Measurements from ENCODE around the gene U2AF1L4.
"Not testable (repeated sequence)": the region's sequence is repeated elsewhere in the genome, so short reads cannot be mapped to it uniquely, and the experiment has no call there.

Gene U2AF1L4

GRCh38 chr19:35780717-35781116 is 35.5 kb upstream of the U2AF1L4 start:
- no peak for DNase-seq (ENCODE audit: low read depth, low spot score)

DNA sequence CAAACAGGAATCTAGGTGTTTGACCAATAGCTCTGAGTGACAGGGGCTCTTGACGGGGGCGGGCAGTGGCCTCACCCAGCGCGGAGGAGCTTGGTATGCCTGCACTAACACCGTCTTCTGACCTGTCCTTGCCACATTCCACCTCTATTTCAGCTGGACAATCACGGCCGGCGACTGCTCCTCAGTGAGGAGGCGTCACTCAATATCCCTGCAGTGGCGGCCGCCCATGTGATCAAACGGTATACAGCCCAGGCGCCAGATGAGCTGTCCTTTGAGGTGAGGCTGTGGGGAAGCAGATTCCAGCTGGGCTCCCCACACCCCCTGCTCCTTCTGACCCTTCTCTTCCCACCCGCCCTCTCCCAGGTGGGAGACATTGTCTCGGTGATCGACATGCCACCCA is 34.8 kb upstream of the U2AF1L4 start:
- no peak for DNase-seq (ENCODE audit: low read depth, low spot score)

- no peak for DNase-seq (ENCODE audit: low read depth, low spot score)
Measured at GRCh38 chr19:35779033-35779432, 33.8 kb upstream of the U2AF1L4 start.

DNA sequence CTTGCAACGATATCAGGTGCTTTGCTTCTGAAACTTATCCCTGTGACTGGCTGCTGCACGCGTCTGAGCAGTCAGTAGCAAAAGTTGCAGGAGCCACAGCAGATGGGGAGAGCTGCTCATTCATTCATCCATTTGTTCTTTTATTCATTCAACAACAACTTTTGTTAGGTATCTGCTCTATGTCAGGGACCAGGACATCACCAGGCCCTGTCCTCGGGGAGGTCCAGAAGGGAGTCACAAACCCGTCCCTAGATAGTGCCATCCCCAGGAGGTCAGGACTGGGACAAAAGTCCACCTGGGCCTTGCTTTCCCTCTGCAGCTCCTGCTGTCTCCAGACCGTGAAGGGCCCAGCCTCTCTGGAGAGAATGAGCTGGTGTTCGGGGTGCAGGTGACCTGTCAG is 32.7 kb upstream of the U2AF1L4 start:
- no peak for DNase-seq (ENCODE audit: low read depth, low spot score)

- DNase-seq (ENCODE audit: low read depth, low spot score), result no peak
Measured at GRCh38 chr19:35777086-35777841, 32.0 kb upstream of the U2AF1L4 start.

- no peak for DNase-seq (ENCODE audit: low read depth, low spot score)
Measured at GRCh38 chr19:35776102-35776788, 31.0 kb upstream of the U2AF1L4 start.

- peak; percentile 94 for DNase-seq (ENCODE audit: low read depth, low spot score)
Measured at GRCh38 chr19:35775298-35776101, 30.3 kb upstream of the U2AF1L4 start, which contains the start of gene ARHGAP33. ARHGAP33 (plus strand) TSS chr19:35775564; CDS start chr19:35775659, 95 bp downstream.

DNA sequence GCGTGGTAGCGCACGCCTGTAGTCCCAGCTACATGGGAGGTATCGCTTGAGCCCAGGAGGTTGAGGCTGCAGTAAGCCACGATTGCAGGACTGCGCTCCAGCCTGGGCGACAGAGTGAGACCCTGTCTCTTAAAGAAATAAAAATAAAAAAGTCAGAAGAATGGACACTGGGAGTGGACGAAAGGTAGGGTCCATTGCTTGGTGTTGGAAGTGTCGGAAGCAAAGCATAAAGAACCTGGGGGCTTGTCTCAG is 29.8 kb upstream of the U2AF1L4 start:
- DNase-seq (ENCODE audit: low read depth, low spot score), result no peak

GRCh38 chr19:35774274-35775045 is 29.2 kb upstream of the U2AF1L4 start:
- no peak for DNase-seq (ENCODE audit: low read depth, low spot score)

- no peak for DNase-seq (ENCODE audit: low read depth, low spot score)
Measured at GRCh38 chr19:35773020-35773806, 28.0 kb upstream of the U2AF1L4 start.

- not testable (repeated sequence) for DNase-seq (ENCODE audit: low read depth, low spot score)
Measured at GRCh38 chr19:35772362-35772761, 27.1 kb upstream of the U2AF1L4 start.

DNA sequence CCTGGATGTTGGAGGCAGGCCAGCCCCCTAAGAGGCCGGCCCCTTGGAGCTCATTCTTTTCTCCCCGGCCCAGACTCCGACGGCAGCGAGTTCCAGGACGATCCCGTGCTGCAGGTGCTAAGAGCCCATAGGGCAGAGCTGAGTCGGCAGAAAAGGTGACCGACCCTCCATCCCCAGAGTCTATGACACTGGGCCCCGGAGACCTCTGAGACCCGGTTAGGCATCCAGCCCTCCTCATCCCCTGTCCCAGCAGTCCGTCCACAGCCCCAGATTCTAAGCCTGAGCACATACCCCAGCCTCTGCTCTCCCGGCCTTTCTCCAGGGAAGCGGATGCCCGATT is 22.8 kb upstream of the U2AF1L4 start:
- no peak for DNase-seq (ENCODE audit: low read depth, low spot score)

DNA sequence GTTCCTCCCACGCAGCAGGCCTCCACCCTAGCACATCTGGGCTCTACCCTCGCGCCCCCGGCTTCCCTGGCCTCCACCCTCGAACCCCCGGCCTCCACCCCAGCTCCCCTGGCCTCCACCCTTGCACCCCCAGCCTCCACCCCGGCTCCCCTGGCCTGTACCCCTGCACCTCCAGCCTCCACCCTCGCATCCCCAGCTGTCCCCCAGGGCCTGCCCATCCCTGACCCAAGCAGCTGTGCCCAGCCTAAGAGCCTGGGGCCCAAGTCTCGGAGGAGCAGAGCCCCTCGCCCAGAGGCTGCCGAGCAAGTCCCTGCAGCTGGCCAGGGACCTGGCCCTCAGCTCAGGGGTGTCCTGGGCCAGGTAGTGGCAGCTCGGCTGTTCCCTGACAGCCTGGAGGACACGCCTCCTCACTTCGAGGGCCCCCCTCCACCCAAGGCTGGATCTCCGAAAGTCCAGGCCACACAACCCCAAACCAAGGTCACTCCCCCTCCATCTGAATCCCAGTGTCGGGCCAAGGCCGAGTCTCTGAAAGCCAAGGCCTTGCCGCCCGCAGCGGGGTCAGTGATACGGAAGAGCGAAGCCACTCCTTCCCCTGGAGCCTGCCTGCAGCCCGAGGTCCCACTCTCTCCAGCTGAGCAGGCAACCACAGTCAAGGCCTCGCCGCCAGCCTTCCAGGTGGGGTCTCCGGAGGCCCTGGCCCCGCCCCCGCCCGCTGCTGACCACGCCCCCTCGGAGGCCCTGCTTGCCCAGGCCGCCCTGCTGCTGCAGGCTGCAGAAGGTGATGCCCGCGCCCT is 22.3 kb upstream of the U2AF1L4 start:
- DNase-seq (ENCODE audit: low read depth, low spot score), result no peak

- no peak for DNase-seq (ENCODE audit: low read depth, low spot score)
Measured at GRCh38 chr19:35766571-35767104, 21.4 kb upstream of the U2AF1L4 start.

DNA sequence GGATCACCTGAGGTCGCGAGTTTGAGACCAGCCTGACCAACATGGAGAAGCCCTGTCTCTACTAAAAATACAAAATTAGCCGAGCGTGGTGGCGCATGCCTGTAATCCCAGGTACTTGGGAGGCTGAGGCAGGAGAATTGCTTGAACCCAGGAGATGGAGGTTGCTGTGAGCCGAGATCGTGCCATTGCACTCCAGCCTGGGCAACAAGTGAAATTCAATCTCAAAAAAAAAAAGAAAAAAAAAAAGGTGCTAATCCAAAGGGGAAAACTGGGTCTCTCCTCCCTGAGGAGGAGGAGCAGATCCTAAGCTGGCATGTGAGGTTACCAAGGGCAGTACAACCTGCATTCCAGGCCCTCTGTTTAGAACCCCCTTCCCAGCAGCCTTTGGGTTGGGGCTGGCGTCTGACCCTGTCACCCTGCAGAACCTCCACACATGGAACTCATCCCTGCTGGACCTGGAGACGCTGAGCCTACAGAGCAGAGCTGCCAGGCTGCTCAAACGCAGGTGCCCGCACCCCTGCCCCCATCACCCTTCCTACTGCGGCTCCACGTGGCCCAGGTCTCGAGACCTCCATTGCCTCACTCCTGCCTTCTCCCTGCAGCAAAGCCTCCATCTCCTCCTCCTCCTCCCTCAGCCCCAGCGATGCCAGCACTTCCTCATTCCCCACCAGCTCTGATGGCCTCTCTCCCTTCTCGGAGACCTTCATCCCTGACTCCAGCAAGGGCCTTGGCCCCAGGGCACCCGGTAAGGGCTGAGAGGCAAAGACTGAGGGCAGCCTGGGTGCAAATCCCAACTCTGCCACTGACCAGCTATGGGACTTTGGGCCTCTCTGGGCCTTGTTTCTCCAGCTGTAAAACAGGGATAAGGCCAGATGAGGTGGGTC is 19.5 kb upstream of the U2AF1L4 start:
- no peak for DNase-seq (ENCODE audit: low read depth, low spot score)

GRCh38 chr19:35760711-35761349 is 15.6 kb upstream of the U2AF1L4 start:
- no peak for DNase-seq (ENCODE audit: low read depth, low spot score)

DNA sequence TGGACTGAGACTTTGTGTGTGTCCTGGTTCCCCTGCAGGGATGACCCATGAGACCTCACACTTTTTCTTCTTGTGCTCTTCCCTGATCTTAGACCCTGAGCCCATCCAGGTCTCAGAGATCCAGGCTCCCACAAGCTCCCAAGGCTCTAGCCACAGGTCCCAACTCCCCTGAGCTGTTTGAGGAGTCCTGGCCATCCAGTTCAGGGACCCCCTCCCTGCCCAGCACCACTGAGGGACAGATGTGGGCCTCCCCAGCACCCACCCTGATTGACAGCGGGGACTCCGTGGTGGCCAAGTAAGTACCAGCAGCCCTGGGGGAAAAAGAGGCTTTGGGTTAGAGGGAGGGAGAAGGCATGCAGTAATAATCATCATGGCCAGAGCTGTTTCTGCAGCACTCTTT is 14.5 kb upstream of the U2AF1L4 start:
- DNase-seq (ENCODE audit: low read depth, low spot score), result no peak

GRCh38 chr19:35757749-35758608 is 12.8 kb upstream of the U2AF1L4 start, which contains the start of gene PROSER3:
PROSER3 (plus strand) TSS chr19:35758176; CDS start chr19:35758216, 40 bp downstream.
- peak; percentile 97 for DNase-seq (ENCODE audit: low read depth, low spot score)

Measured in smooth muscle cell of the brain vasculature (primary cell).